Mesothelial cell of epicardium (in vitro differentiated cells): Measurements from ENCODE around the gene NEB. TPM values are rescaled to one million over a fixed set of nuclear protein-coding genes. Genes with fewer than 3 reads are reported as not detected.

Source experiments
- DNase-seq, 2 experiments: peaks; one replicate each; pipeline ENCODE4 v3.0.0; 2021; ENCODE audit warnings: low spot score in 2 of 2; ENCODE audit not compliant: unreplicated experiment in 2 of 2
- H3K27ac Mint-ChIP-seq: 2 replicates; pipeline ENCODE4 v1.8.0; 2021; ENCODE audit warnings: mixed read lengths
- H3K27me3 Mint-ChIP-seq: 2 replicates; pipeline ENCODE4 v1.8.0; 2021; ENCODE audit warnings: low read depth, mixed read lengths
- H3K36me3 Mint-ChIP-seq: 2 replicates; pipeline ENCODE4 v1.8.0; 2021; ENCODE audit warnings: mixed read lengths
- H3K4me1 Mint-ChIP-seq: 2 replicates; pipeline ENCODE4 v1.8.0; 2021; ENCODE audit warnings: mixed read lengths
- H3K4me3 Mint-ChIP-seq: 2 replicates; pipeline ENCODE4 v1.8.0; 2021; ENCODE audit warnings: mild to moderate bottlenecking, moderate library complexity, mixed read lengths
- H3K9me3 Mint-ChIP-seq: 2 replicates; pipeline ENCODE4 v1.8.0; 2021; ENCODE audit warnings: mixed read lengths
- total RNA-seq: library from RNA; stranded (reverse); gene quantifications from 3 replicates; pipeline ENCODE4 v1.2.1, GENCODE V29; 2021
- TF ChIP-seq, protein P1 (sequence below): fragments of 200-600 bp; sonication (generic); IDR thresholded peaks from one replicate; pipeline ENCODE4 v1.5.0; 2021; ENCODE audit warnings: antibody characterized with exemption; ENCODE audit not compliant: unreplicated experiment

Gene NEB
- total RNA-seq, 1 donor from 2014 or later = 0.92 TPM

DNA sequence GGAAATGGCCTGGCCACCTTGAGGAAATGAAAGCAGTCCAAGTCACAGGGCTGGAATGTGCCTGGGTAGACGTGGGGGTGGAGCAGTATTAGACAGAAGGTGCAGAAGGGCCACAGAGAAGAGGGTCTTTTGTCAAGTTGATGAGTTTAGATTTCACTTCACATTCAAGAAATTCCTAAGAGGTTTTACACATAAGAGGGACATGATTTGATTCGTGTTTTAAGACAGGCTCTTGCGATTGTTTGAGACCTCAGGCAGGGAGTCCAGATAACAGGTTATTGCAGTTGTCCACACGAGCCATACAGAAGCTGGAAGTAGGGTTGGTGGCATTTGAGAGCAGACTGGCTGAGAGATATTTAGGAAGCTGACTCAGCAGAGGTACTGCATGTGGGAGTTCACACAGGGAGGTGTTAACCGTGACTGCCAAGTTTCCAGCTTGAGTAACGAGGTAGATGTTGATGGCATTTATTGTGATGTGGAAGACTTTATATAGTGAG is 64.6 kb downstream of the NEB start:
- no peak overlapping the region for H3K27ac Mint-ChIP-seq
- TF ChIP-seq, protein P1, sequence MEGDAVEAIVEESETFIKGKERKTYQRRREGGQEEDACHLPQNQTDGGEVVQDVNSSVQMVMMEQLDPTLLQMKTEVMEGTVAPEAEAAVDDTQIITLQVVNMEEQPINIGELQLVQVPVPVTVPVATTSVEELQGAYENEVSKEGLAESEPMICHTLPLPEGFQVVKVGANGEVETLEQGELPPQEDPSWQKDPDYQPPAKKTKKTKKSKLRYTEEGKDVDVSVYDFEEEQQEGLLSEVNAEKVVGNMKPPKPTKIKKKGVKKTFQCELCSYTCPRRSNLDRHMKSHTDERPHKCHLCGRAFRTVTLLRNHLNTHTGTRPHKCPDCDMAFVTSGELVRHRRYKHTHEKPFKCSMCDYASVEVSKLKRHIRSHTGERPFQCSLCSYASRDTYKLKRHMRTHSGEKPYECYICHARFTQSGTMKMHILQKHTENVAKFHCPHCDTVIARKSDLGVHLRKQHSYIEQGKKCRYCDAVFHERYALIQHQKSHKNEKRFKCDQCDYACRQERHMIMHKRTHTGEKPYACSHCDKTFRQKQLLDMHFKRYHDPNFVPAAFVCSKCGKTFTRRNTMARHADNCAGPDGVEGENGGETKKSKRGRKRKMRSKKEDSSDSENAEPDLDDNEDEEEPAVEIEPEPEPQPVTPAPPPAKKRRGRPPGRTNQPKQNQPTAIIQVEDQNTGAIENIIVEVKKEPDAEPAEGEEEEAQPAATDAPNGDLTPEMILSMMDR = no peak
- H3K4me3 Mint-ChIP-seq = no peak overlapping the region
- no peaks in the 10 kb centered on the region for H3K36me3 Mint-ChIP-seq
- no peak for DNase-seq
- no peaks in the 10 kb centered on the region for H3K9me3 Mint-ChIP-seq
- peaks cover 4% of the 10 kb centered on the region for H3K27me3 Mint-ChIP-seq
- H3K4me1 Mint-ChIP-seq = peaks cover 14% of the 10 kb centered on the region

DNA sequence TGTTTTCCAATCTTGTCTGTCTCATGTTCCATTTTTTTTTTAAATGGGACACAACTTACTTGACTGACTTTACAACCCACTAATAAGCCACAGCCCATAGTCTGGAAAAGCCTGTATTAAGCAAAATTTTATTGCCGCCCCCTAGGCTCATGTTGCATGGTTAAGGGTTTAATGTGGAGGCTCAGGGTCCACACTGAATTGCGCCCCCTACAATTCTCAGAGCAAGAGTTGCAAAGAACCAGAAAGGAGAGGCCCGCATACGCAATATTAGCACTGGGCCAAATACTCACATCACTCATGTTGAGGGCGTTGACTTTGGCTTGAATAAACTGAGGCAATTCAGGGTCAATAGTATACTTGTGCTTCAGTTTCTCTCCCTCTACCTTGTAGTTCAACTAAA is 65.5 kb downstream of the NEB start:
- no peak for DNase-seq
- no peak overlapping the region for H3K27ac Mint-ChIP-seq
- no peak overlapping the region for H3K4me3 Mint-ChIP-seq
- H3K9me3 Mint-ChIP-seq = no peaks in the 10 kb centered on the region
- peaks cover 14% of the 10 kb centered on the region for H3K4me1 Mint-ChIP-seq
- H3K27me3 Mint-ChIP-seq = no peaks in the 10 kb centered on the region
- TF ChIP-seq, protein P1 = no peak
- H3K36me3 Mint-ChIP-seq = no peaks in the 10 kb centered on the region

DNA sequence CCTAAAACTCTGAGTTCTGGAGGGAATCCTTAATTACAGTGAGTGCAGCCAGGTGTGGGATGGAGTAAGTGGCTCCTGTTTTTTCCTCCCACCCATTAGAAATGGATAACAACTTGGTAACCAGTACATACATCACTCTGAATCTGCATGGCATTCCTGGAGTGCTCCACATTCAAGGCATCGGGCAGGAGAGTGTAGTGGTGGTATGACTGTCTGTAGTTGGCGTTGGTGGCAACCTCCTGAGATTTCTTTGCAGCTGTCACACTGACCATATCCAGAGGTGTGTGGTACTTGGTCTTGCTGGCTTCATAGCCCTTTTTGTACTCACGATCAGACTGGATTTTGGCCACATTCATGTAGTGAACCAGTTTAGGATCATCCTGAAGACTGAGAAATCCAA is 68.3 kb downstream of the NEB start:
- H3K27ac Mint-ChIP-seq = no peak overlapping the region
- TF ChIP-seq, protein P1 = no peak
- H3K4me3 Mint-ChIP-seq = no peak overlapping the region
- no peak for DNase-seq
- no peaks in the 10 kb centered on the region for H3K36me3 Mint-ChIP-seq
- no peaks in the 10 kb centered on the region for H3K27me3 Mint-ChIP-seq
- no peaks in the 10 kb centered on the region for H3K9me3 Mint-ChIP-seq
- H3K4me1 Mint-ChIP-seq = peaks cover 14% of the 10 kb centered on the region

DNA sequence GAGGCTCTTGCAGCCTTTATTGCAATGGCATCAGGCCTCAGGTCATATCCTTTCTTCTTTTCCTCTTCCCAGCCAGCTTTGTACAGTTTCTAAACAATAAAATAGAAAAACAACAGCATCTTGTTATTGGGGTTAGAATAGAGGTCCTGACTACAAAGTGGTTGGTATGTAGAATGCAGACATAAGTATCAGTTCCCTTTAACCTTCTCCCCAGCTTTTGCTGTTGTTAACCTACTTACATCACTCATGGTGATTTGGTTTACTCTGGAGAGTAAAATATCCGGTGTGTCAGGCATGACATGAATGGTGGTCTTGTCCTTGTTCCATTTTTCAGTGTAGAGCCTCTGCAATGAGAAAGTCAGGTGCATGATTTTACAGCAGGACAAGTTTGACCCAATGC is 69.8 kb downstream of the NEB start:
- peaks cover 4% of the 10 kb centered on the region for H3K9me3 Mint-ChIP-seq
- TF ChIP-seq, protein P1 = no peak
- H3K27me3 Mint-ChIP-seq = no peaks in the 10 kb centered on the region
- H3K4me1 Mint-ChIP-seq = peaks cover 5% of the 10 kb centered on the region
- DNase-seq = no peak
- H3K36me3 Mint-ChIP-seq = no peaks in the 10 kb centered on the region
- no peak overlapping the region for H3K4me3 Mint-ChIP-seq
- H3K27ac Mint-ChIP-seq = no peak overlapping the region

DNA sequence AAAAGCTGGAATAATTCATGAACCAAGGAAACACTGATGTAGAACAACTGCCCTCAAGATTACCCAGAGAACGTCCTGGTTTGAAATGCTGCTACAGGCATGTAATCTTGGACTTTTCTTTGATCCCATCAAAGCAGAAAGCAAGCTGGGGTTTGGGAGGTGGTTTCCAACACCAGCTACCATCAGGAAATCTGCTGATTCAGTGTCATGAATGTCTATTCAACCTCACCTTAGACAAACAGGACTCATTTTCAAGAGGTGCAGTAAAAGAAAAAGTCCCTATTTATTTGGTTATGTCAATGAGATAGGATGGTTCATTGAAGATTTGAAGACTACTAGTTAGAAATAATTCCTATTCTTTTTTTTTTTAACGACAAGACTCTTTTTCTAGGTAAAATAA is 72.7 kb downstream of the NEB start:
- Mint-ChIP-seq H3K36me3 (no peaks in the 10 kb centered on the region), H3K9me3 (peaks cover 4% of the 10 kb centered on the region), H3K27ac (no peak overlapping the region), H3K4me3 (no peak overlapping the region), H3K27me3 (peaks cover 2% of the 10 kb centered on the region), H3K4me1 (no peaks in the 10 kb centered on the region)
- TF ChIP-seq, protein P1 = no peak
- DNase-seq = no peak

DNA sequence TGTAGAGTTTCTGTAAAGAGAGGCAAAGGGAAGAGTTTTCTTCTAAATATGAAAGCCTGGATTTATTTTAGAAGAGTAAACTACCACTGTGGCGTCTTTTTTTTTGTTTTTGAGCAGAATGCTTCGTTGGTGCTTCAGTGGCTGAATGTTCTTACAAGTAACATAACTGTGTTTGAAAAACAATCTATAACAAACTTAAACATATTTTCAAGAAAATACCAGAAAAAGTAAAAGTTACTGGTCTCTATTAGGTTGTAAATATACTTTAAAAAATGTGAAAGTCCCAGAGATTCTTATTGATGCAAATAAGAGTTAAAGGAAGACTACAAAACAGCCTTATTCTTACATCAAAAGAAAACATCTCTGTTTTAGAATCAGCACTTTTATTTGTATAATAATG is 76.2 kb downstream of the NEB start:
- H3K27me3 Mint-ChIP-seq = peaks cover 2% of the 10 kb centered on the region
- no peaks in the 10 kb centered on the region for H3K4me1 Mint-ChIP-seq
- H3K9me3 Mint-ChIP-seq = peaks cover 4% of the 10 kb centered on the region
- no peak overlapping the region for H3K4me3 Mint-ChIP-seq
- TF ChIP-seq, protein P1 = no peak
- H3K36me3 Mint-ChIP-seq = no peaks in the 10 kb centered on the region
- no peak for DNase-seq
- no peak overlapping the region for H3K27ac Mint-ChIP-seq
